DND-41 (cell line): ENCODE results near the gene ARID3A.

ENCODE experiments used
- CTCF ChIP-seq: IDR thresholded peaks from 2 replicates; pipeline ENCODE4 v1.5.1; 2012; ENCODE audit warnings: borderline replicate concordance, low read length, moderate library complexity, mild to moderate bottlenecking; ENCODE audit not compliant: poor library complexity, severe bottlenecking; ENCODE audit errors: extremely low read depth
- EZH2 ChIP-seq: IDR thresholded peaks from 3 replicates; pipeline ENCODE4 v1.6.1; 2012; ENCODE audit warnings: borderline replicate concordance, low read depth, mild to moderate bottlenecking, moderate library complexity, low read length, inconsistent platforms; ENCODE audit not compliant: severe bottlenecking

- no peak for TF ChIP-seq CTCF
- no peak for TF ChIP-seq EZH2
Observed at GRCh38 chr19:1004204-1004802, 78.5 kb downstream of the ARID3A start.
